GM06990 (cell line): ENCODE measurements around the gene DRAM1.

Experiments used
- DNase-seq: peaks from one replicate; pipeline ENCODE4 v3.0.0-alpha.2; 2011; ENCODE audit not compliant: insufficient read length; ENCODE audit errors: extremely low read depth
- H3K27me3 ChIP-seq: replicated peaks from 2 replicates; pipeline ENCODE4 v1.6.0; 2011; ENCODE audit warnings: low read length; ENCODE audit not compliant: control insufficient read depth, insufficient read depth
- H3K36me3 ChIP-seq: 2 replicates; pipeline ENCODE4 v1.5.1; 2011; ENCODE audit warnings: low read length; ENCODE audit not compliant: control insufficient read depth, insufficient read depth
- H3K4me3 ChIP-seq: replicated peaks from 2 replicates; pipeline ENCODE4 v1.5.1; 2011; ENCODE audit warnings: low read depth, mild to moderate bottlenecking, control low read depth, low read length
- TF ChIP-seq, protein P1 (sequence below): IDR thresholded peaks from 2 replicates; pipeline ENCODE4 v1.5.1; 2011; ENCODE audit warnings: low read length, control low read depth, mild to moderate bottlenecking, inconsistent platforms; ENCODE audit not compliant: insufficient read depth, poor library complexity, severe bottlenecking

DRAM1 gene

DNA sequence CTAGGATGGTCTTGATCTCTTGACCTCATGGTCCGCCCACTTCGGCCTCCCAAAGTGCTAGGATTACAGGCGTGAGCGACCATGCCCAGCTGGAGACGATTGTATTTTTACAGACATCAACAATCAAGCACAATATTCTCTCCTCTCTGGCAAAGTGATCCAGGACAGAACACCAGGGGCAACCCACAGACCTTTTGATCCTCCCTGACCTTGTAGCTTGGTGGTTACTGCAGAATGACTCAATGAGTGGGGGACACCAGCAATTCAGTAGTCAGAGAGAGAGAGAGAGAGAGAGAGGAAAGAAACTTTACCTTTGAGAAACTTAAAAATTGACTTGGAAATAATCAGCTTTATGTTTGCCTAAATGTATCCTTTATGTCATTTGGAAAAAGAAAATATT, 51.2 kb downstream of the DRAM1 start:
- TF ChIP-seq, protein P1, sequence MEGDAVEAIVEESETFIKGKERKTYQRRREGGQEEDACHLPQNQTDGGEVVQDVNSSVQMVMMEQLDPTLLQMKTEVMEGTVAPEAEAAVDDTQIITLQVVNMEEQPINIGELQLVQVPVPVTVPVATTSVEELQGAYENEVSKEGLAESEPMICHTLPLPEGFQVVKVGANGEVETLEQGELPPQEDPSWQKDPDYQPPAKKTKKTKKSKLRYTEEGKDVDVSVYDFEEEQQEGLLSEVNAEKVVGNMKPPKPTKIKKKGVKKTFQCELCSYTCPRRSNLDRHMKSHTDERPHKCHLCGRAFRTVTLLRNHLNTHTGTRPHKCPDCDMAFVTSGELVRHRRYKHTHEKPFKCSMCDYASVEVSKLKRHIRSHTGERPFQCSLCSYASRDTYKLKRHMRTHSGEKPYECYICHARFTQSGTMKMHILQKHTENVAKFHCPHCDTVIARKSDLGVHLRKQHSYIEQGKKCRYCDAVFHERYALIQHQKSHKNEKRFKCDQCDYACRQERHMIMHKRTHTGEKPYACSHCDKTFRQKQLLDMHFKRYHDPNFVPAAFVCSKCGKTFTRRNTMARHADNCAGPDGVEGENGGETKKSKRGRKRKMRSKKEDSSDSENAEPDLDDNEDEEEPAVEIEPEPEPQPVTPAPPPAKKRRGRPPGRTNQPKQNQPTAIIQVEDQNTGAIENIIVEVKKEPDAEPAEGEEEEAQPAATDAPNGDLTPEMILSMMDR, result no peak
- H3K36me3 ChIP-seq, result no peaks in the 10 kb centered on the region; the same call in 1 of the 2 replicates
- no peak overlapping the region for H3K4me3 ChIP-seq
- DNase-seq, result peak; percentile 46
- no peaks in the 10 kb centered on the region for H3K27me3 ChIP-seq

DNA sequence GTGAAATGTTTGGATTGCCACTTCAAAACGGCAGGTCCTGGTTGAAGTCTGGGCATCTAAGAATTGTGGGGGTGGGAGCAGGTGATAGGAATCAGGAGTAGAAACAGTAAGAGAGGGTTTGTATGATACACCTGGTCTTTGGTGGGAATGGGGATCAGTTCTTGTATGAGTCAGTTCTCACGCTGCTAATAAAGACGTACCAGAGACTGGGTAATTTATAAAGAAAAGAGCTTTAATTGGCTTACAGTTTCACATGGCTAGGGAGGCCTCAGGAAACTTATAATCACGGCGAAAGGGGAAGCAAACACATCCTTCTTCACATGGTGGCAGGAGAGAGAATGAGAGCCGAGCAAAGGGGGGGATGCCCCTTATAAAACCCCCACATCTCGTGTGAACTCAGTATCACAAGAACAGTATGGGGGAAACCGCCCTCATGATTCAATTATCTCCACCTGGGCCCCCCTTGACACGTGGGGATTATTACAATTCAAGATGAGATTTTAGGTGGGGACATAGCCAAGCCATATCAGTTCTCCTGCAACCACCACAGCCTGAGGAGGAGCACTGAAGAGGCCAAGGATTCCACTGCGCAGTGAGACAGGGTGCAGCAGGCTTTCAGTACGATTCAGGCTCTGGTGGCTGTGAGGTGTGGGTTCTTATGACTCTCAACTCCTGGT, 52.1 kb downstream of the DRAM1 start:
- Histone ChIP-seq H3K4me3 (peak overlapping the region; percentile 74), H3K27me3 (no peaks in the 10 kb centered on the region), H3K36me3 (no peaks in the 10 kb centered on the region; the same call in 1 of the 2 replicates)
- TF ChIP-seq, protein P1, result no peak
- peak; percentile 79 for DNase-seq

DNA sequence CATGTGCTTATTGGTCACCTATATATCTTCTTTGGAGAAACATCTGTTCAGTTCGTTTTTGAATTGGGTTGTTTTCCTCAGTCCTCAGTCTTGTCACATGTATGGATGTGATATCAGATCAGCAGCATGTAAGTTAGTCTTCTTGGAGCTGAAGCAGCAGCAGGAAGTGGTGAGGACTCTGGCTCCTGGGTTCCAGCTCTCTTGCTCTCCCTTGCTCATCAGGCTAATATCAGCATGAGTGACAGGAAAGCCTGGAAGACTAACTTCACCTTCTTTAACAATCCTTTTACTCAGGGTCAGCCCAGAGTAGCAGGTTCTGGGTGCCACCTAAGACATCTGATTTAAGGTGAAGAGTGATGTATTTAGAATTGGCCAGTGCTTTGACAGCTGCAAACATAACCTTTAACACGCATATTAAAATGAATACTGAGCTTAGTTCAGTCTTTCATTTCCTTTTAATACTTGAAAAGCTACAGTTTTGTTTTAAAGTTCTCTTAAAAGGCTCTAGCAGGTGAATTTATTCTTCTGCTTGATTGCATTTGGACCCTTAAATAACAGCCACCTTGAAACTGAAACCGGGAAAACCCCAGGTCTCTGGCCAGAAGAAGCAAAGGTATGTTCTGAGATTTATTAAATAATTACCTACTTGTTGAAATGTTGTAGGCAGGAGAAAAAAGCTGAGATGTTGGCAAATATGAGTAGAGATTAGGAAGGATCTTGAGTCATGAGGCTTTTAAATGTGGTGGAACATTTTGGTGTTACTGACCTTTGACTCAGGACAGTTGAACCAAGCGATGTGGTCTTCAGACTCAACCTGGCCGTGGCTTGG, 54.3 kb downstream of the DRAM1 start:
- TF ChIP-seq, protein P1, result no peak
- Histone ChIP-seq H3K27me3 (no peaks in the 10 kb centered on the region), H3K4me3 (peak overlapping the region; percentile 74), H3K36me3 (no peaks in the 10 kb centered on the region)
- peak; percentile 81 for DNase-seq

DNA sequence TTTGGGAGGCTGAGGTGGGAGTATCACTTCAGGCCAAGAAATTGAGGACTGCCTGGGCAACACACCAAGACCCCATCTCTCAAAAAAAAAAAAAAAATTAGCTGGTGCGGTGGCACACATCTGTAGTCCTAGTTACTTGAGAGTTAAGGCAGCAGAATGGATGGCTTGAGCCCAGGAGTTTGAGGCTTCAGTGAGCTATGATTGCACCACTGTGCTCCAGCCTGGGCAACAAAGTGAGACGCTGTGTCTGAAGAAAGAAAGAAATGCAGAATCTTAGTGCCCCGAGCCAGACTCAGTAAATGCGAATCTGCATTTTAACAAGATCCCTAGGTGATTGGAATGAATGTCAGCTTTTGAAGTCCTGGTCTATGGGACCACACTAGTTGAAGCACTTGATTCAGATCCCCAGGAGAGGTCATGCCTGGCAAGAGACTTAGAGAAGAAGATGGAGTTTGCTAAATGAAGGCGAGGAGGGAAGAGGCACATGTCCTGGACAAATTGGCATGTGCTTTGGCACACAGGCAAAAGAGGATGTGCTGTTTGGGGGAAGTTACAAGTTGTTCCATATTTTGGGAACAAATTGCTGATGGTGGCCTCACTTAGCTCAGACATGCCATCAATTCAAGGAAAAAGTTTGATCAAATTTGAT, 56.6 kb downstream of the DRAM1 start:
- TF ChIP-seq, protein P1, result no peak
- DNase-seq, result no peak
- no peaks in the 10 kb centered on the region for H3K27me3 ChIP-seq
- H3K4me3 ChIP-seq, result peak overlapping the region; percentile 74
- no peaks in the 10 kb centered on the region; the same call in 1 of the 2 replicates for H3K36me3 ChIP-seq

DNA sequence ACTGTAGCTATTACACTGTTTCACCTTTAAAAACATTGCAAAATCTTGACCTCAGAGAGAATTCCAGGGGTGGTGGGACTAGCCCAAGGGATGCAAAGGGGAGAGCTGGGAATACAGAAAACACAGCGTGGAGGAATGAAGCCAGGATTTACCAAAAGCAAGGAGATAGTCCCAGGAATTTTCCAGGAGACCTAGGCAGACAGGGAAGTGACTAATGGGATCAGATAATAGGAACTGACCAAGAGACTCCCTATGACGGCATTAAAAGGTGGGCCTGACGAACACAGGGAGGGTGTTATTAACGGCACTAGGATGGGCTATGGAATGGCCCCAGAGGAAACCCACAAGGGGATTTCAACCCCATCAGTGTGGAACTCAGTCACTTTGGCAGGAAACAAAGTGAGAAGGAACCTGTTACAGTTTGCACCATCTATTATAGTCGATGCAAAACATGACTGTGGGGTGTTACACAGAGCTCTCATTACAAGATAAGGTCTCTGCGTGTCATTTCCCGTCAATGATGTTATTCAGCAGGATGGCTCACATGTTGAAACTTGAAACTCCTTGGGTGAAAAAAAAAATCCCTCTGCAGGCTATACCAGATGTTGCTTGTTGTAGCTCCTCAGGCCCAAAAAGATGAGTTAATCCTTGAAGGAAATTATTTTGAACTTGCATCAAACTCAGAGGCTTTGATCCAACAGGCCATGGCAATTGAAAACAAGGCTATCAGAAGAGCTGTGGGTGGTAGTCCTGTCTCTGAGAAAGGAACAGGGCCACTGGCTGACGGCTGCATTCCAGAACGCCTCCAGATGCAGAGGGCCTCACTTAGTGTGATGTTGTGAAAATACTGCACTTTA, 58.7 kb downstream of the DRAM1 start:
- Histone ChIP-seq H3K36me3 (no peaks in the 10 kb centered on the region; the same call in 1 of the 2 replicates), H3K27me3 (no peaks in the 10 kb centered on the region), H3K4me3 (peak overlapping the region; percentile 28)
- TF ChIP-seq, protein P1, result no peak
- peak; percentile 68 for DNase-seq
